GM23338 (cell line): ENCODE results near the gene COA7. TPM values are rescaled to one million over a fixed set of nuclear protein-coding genes. Genes with fewer than 3 reads are reported as not detected.

Experiments used
- REST ChIP-seq: IDR thresholded peaks from one replicate; pipeline ENCODE4 v1.6.1; 2018; ENCODE audit warnings: antibody characterized with exemption; ENCODE audit not compliant: unreplicated experiment
- polyA plus RNA-seq: library from polyadenylated mRNA; unstranded; fragments of >200 nt; fragmentation: Nextera tagmentation; extraction: Ambion mirVana; gene quantifications from 2 replicates; pipeline ENCODE4 v1.2.1, GENCODE V29; 2016
- total RNA-seq: library from RNA; depleted of rRNA; stranded (reverse); fragments of >200 nt; shearing (Covaris generic); gene quantifications from 2 replicates; pipeline ENCODE4 v1.2.3, GENCODE V29; 2014
- TF ChIP-seq, protein P1 (sequence below): fragments of 250-450 bp; sonication (Bioruptor Pico); IDR thresholded peaks from 2 replicates; pipeline ENCODE4 v1.5.0; 2020; ENCODE audit warnings: mild to moderate bottlenecking, moderate library complexity
- TF ChIP-seq, protein P2 (sequence below), 2 experiments: fragments of 200-600 bp in 1 of 2; sonication (generic) in 1 of 2; conservative IDR thresholded peaks; 2 replicates each; pipeline versions ENCODE4 v1.5.1 to v1.6.1; 2016 to 2017; ENCODE audit warnings: antibody characterized with exemption in 2 of 2, low read depth in 2 of 2, mild to moderate bottlenecking in 2 of 2, moderate library complexity in 1 of 2

The COA7 gene
- total and polyA plus RNA-seq, 2 experiments from 2014 or later = 19.7 to 27.5 TPM

DNA sequence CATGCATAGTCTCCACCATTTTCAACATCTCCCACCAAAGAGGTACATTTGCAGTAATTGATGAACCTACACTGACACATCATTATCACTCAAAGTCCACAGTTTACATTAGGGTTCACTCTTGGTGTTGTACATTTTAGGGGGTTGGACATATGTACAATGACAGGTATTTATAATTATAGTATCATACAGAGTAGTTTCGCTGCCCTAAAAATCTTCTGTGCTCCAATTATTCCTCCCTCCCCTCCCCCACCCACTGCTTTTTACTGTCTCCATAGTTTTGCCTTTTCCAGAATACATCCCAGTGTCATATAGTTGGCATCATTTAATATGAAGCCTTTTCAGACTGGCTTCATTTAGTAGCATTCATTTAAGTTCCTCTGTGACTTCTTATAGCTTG, 13.6 kb downstream of the COA7 start (continued):
- TF ChIP-seq, protein P1, sequence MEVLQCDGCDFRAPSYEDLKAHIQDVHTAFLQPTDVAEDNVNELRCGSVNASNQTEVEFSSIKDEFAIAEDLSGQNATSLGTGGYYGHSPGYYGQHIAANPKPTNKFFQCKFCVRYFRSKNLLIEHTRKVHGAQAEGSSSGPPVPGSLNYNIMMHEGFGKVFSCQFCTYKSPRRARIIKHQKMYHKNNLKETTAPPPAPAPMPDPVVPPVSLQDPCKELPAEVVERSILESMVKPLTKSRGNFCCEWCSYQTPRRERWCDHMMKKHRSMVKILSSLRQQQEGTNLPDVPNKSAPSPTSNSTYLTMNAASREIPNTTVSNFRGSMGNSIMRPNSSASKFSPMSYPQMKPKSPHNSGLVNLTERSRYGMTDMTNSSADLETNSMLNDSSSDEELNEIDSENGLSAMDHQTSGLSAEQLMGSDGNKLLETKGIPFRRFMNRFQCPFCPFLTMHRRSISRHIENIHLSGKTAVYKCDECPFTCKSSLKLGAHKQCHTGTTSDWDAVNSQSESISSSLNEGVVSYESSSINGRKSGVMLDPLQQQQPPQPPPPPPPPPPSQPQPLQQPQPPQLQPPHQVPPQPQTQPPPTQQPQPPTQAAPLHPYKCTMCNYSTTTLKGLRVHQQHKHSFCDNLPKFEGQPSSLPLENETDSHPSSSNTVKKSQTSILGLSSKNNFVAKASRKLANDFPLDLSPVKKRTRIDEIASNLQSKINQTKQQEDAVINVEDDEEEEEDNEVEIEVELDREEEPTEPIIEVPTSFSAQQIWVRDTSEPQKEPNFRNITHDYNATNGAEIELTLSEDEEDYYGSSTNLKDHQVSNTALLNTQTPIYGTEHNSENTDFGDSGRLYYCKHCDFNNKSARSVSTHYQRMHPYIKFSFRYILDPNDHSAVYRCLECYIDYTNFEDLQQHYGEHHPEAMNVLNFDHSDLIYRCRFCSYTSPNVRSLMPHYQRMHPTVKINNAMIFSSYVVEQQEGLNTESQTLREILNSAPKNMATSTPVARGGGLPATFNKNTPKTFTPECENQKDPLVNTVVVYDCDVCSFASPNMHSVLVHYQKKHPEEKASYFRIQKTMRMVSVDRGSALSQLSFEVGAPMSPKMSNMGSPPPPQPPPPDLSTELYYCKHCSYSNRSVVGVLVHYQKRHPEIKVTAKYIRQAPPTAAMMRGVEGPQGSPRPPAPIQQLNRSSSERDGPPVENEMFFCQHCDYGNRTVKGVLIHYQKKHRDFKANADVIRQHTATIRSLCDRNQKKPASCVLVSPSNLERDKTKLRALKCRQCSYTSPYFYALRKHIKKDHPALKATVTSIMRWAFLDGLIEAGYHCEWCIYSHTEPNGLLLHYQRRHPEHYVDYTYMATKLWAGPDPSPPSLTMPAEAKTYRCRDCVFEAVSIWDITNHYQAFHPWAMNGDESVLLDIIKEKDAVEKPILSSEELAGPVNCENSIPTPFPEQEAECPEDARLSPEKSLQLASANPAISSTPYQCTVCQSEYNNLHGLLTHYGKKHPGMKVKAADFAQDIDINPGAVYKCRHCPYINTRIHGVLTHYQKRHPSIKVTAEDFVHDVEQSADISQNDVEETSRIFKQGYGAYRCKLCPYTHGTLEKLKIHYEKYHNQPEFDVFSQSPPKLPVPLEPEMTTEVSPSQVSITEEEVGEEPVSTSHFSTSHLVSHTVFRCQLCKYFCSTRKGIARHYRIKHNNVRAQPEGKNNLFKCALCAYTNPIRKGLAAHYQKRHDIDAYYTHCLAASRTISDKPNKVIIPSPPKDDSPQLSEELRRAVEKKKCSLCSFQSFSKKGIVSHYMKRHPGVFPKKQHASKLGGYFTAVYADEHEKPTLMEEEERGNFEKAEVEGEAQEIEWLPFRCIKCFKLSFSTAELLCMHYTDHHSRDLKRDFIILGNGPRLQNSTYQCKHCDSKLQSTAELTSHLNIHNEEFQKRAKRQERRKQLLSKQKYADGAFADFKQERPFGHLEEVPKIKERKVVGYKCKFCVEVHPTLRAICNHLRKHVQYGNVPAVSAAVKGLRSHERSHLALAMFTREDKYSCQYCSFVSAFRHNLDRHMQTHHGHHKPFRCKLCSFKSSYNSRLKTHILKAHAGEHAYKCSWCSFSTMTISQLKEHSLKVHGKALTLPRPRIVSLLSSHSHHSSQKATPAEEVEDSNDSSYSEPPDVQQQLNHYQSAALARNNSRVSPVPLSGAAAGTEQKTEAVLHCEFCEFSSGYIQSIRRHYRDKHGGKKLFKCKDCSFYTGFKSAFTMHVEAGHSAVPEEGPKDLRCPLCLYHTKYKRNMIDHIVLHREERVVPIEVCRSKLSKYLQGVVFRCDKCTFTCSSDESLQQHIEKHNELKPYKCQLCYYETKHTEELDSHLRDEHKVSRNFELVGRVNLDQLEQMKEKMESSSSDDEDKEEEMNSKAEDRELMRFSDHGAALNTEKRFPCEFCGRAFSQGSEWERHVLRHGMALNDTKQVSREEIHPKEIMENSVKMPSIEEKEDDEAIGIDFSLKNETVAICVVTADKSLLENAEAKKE (CRISPR knock-in tag) = no peak
- TF ChIP-seq REST = no peak
- TF ChIP-seq, protein P2, sequence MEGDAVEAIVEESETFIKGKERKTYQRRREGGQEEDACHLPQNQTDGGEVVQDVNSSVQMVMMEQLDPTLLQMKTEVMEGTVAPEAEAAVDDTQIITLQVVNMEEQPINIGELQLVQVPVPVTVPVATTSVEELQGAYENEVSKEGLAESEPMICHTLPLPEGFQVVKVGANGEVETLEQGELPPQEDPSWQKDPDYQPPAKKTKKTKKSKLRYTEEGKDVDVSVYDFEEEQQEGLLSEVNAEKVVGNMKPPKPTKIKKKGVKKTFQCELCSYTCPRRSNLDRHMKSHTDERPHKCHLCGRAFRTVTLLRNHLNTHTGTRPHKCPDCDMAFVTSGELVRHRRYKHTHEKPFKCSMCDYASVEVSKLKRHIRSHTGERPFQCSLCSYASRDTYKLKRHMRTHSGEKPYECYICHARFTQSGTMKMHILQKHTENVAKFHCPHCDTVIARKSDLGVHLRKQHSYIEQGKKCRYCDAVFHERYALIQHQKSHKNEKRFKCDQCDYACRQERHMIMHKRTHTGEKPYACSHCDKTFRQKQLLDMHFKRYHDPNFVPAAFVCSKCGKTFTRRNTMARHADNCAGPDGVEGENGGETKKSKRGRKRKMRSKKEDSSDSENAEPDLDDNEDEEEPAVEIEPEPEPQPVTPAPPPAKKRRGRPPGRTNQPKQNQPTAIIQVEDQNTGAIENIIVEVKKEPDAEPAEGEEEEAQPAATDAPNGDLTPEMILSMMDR (conservative IDR thresholded peaks at IDR 0.05; ENCODE audit: low read depth in 2 of 2) = no peak
